Neural progenitor cell (in vitro differentiated cells): ENCODE data around the gene TSPAN12. TPM values are rescaled to one million over a fixed set of nuclear protein-coding genes. Genes with fewer than 3 reads are reported as not detected.

Source experiments
- DNase-seq: peaks from one replicate; pipeline ENCODE4 v3.0.0-alpha.2; 2016; ENCODE audit warnings: low spot score
- H2AFZ ChIP-seq: fragments of 200-600 bp; sonication (generic); replicated peaks from 2 replicates; pipeline ENCODE4 v1.6.1; 2016; ENCODE audit warnings: antibody characterized with exemption
- H3F3A ChIP-seq: fragments of 200-600 bp; sonication (generic); 2 replicates; pipeline ENCODE4 v1.6.1; 2016; ENCODE audit warnings: antibody characterized with exemption, low read depth
- H3K27ac ChIP-seq: fragments of 200-600 bp; sonication (generic); 2 replicates; pipeline ENCODE4 v1.5.1; 2016; ENCODE audit warnings: mild to moderate bottlenecking
- H3K27me3 ChIP-seq: fragments of 200-600 bp; sonication (generic); 2 replicates; pipeline ENCODE4 v1.6.1; 2016; ENCODE audit warnings: mild to moderate bottlenecking, moderate library complexity
- H3K36me3 ChIP-seq: fragments of 200-600 bp; sonication (generic); 2 replicates; pipeline ENCODE4 v1.5.1; 2016
- H3K4me1 ChIP-seq: fragments of 200-600 bp; sonication (generic); 2 replicates; pipeline ENCODE4 v1.6.1; 2016; ENCODE audit warnings: mixed run types
- H3K4me2 ChIP-seq: fragments of 200-600 bp; sonication (generic); 2 replicates; pipeline ENCODE4 v1.6.1; 2016
- H3K4me3 ChIP-seq: fragments of 200-600 bp; sonication (generic); 2 replicates; pipeline ENCODE4 v1.5.1; 2016
- H3K79me2 ChIP-seq: fragments of 200-600 bp; sonication (generic); 2 replicates; pipeline ENCODE4 v1.6.1; 2016; ENCODE audit warnings: low read depth
- H3K9ac ChIP-seq: fragments of 200-600 bp; sonication (generic); 2 replicates; pipeline ENCODE4 v1.6.1; 2016
- H3K9me3 ChIP-seq: fragments of 200-600 bp; sonication (generic); 2 replicates; pipeline ENCODE4 v1.5.1; 2016; ENCODE audit warnings: low read depth
- H4K20me1 ChIP-seq: fragments of 200-600 bp; sonication (generic); 2 replicates; pipeline ENCODE4 v1.6.1; 2016; ENCODE audit warnings: low read depth
- H3K27ac Mint-ChIP-seq: 3 replicates; pipeline ENCODE4 v1.8.0; 2021; ENCODE audit warnings: mixed read lengths
- H3K27me3 Mint-ChIP-seq: 2 replicates; pipeline ENCODE4 v1.8.0; 2022; ENCODE audit warnings: low read depth, mild to moderate bottlenecking, inconsistent platforms, moderate library complexity, mixed read lengths; ENCODE audit not compliant: insufficient read depth
- H3K36me3 Mint-ChIP-seq: 3 replicates; pipeline ENCODE4 v1.8.0; 2021; ENCODE audit warnings: mixed read lengths
- H3K4me1 Mint-ChIP-seq: 3 replicates; pipeline ENCODE4 v1.8.0; 2021; ENCODE audit warnings: mixed read lengths
- H3K4me3 Mint-ChIP-seq: 3 replicates; pipeline ENCODE4 v1.8.0; 2021; ENCODE audit warnings: mild to moderate bottlenecking, moderate library complexity, mixed read lengths
- H3K9me3 Mint-ChIP-seq: 3 replicates; pipeline ENCODE4 v1.8.0; 2020; ENCODE audit warnings: mixed read lengths
- EZH2 ChIP-seq: fragments of 200-600 bp; sonication (generic); IDR thresholded peaks from 2 replicates; pipeline ENCODE4 v1.6.1; 2017; ENCODE audit warnings: antibody characterized with exemption, mild to moderate bottlenecking, moderate library complexity
- EZH2phosphoT487 ChIP-seq: fragments of 200-600 bp; sonication (generic); IDR thresholded peaks from 2 replicates; pipeline ENCODE4 v1.6.1; 2017; ENCODE audit warnings: antibody characterized with exemption
- total RNA-seq: library from RNA; depleted of rRNA; stranded (reverse); fragments of >200 nt; gene quantifications from 2 replicates; pipeline ENCODE4 v1.2.3, GENCODE V29; 2015; ENCODE audit warnings: low replicate concordance
- TF ChIP-seq, protein P1 (sequence below): fragments of 200-600 bp; sonication (generic); IDR thresholded peaks from 2 replicates; pipeline ENCODE4 v1.5.1; 2017; ENCODE audit warnings: antibody characterized with exemption, mild to moderate bottlenecking

The TSPAN12 gene
- total RNA-seq, 1 donor from 2014 or later: 26.7 TPM

DNA sequence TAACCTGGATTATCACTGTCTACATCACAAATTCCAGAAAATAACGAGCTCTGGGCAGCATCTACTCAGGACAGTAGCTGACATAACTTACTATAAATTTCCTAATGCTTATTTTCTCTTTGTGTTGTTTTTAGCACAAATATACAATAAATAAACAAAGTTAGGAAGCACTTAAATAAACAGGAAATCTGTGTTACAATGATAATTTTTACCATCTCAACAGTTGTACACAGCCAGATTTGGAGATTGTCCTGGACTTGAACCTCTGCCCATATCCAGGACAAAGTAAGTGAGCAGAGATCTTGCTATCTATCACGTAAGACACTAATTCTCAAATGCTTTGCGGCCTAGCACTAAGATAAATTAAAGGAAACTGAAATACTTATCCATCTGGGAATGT is 48.7 kb downstream of the TSPAN12 start:
- Histone ChIP-seq H3K9ac (no peak overlapping the region), H3K79me2 (no peaks in the 10 kb centered on the region), H3K36me3 (no peaks in the 10 kb centered on the region), H3F3A (no peaks in the 10 kb centered on the region), H2AFZ (no peak overlapping the region), H3K27me3 (no peaks in the 10 kb centered on the region), H3K4me2 (no peak overlapping the region), H3K27ac (no peak overlapping the region), H3K4me1 (no peaks in the 10 kb centered on the region), H3K4me3 (no peak overlapping the region), H4K20me1 (no peaks in the 10 kb centered on the region), H3K9me3 (no peaks in the 10 kb centered on the region)
- no peak for TF ChIP-seq EZH2phosphoT487
- TF ChIP-seq EZH2: no peak
- TF ChIP-seq, protein P1, sequence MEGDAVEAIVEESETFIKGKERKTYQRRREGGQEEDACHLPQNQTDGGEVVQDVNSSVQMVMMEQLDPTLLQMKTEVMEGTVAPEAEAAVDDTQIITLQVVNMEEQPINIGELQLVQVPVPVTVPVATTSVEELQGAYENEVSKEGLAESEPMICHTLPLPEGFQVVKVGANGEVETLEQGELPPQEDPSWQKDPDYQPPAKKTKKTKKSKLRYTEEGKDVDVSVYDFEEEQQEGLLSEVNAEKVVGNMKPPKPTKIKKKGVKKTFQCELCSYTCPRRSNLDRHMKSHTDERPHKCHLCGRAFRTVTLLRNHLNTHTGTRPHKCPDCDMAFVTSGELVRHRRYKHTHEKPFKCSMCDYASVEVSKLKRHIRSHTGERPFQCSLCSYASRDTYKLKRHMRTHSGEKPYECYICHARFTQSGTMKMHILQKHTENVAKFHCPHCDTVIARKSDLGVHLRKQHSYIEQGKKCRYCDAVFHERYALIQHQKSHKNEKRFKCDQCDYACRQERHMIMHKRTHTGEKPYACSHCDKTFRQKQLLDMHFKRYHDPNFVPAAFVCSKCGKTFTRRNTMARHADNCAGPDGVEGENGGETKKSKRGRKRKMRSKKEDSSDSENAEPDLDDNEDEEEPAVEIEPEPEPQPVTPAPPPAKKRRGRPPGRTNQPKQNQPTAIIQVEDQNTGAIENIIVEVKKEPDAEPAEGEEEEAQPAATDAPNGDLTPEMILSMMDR: no peak
- Mint-ChIP-seq H3K9me3 (no peaks in the 10 kb centered on the region), H3K27me3 (no peaks in the 10 kb centered on the region), H3K36me3 (peaks cover 2% of the 10 kb centered on the region), H3K4me3 (no peak overlapping the region), H3K27ac (no peak overlapping the region), H3K4me1 (no peaks in the 10 kb centered on the region)
- DNase-seq: no peak

DNA sequence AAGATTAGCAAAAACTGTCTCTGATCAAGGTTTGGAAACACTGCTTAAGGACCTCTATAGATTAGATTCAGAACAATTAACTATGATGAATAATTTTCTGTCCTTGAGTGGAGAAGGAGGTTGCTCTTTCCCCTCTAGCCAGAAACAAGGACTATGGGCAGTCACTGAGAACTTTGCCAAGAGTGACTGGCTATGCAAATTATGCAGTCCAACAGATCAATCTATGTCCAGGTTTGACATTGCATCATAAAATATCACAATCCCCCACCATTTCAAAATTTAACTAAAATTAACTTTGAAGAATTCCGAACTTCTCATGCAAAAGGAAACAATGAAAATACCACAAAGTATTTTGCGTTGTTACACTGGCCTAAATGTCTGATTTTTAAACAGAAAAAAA is 50.6 kb downstream of the TSPAN12 start:
- peaks cover 5% of the 10 kb centered on the region for H3K36me3 Mint-ChIP-seq
- H3K36me3 ChIP-seq: no peaks in the 10 kb centered on the region
- H3K27me3 ChIP-seq: no peaks in the 10 kb centered on the region
- H3K4me3 ChIP-seq: no peak overlapping the region
- no peak overlapping the region for H2AFZ ChIP-seq
- H3K79me2 ChIP-seq: no peaks in the 10 kb centered on the region
- H4K20me1 ChIP-seq: no peaks in the 10 kb centered on the region
- H3K9me3 Mint-ChIP-seq: no peaks in the 10 kb centered on the region
- H3K9ac ChIP-seq: no peak overlapping the region
- no peaks in the 10 kb centered on the region for H3F3A ChIP-seq
- no peak overlapping the region for H3K4me2 ChIP-seq
- no peaks in the 10 kb centered on the region for H3K4me1 Mint-ChIP-seq
- TF ChIP-seq, protein P1: no peak
- TF ChIP-seq EZH2phosphoT487: no peak
- no peak for TF ChIP-seq EZH2
- no peak overlapping the region for H3K27ac Mint-ChIP-seq
- no peak for DNase-seq
- no peak overlapping the region for H3K27ac ChIP-seq
- no peaks in the 10 kb centered on the region for H3K4me1 ChIP-seq
- no peaks in the 10 kb centered on the region for H3K27me3 Mint-ChIP-seq
- H3K4me3 Mint-ChIP-seq: no peak overlapping the region
- H3K9me3 ChIP-seq: no peaks in the 10 kb centered on the region

DNA sequence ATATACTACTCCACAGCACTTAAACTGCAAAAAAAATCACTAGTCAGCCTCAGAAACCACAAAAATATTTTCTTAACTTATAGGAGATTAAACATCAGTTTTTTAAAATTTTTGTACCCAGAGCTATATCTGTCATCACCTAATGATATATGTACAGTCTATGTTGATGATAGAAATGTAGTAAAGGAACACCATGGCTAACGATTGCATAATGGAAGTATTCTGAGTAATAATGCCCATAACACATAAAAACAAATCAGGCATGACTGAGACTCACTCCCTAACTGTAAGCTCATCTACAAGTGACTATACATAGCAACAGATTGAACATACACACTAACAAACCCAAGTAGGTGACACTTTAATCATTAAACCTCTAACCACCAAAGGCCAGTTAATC is 51.3 kb downstream of the TSPAN12 start:
- no peaks in the 10 kb centered on the region for H3K4me1 ChIP-seq
- no peaks in the 10 kb centered on the region for H3K79me2 ChIP-seq
- H4K20me1 ChIP-seq: no peaks in the 10 kb centered on the region
- Mint-ChIP-seq H3K27ac (no peak overlapping the region), H3K9me3 (no peaks in the 10 kb centered on the region), H3K27me3 (no peaks in the 10 kb centered on the region), H3K36me3 (peaks cover 5% of the 10 kb centered on the region), H3K4me3 (no peak overlapping the region), H3K4me1 (no peaks in the 10 kb centered on the region)
- DNase-seq: no peak
- no peak overlapping the region for H3K27ac ChIP-seq
- no peak overlapping the region for H2AFZ ChIP-seq
- no peak for TF ChIP-seq EZH2phosphoT487
- TF ChIP-seq, protein P1: no peak
- TF ChIP-seq EZH2: no peak
- H3K27me3 ChIP-seq: no peaks in the 10 kb centered on the region
- no peak overlapping the region for H3K4me2 ChIP-seq
- H3K9me3 ChIP-seq: no peaks in the 10 kb centered on the region
- H3K4me3 ChIP-seq: no peak overlapping the region
- no peak overlapping the region for H3K9ac ChIP-seq
- H3K36me3 ChIP-seq: no peaks in the 10 kb centered on the region
- no peaks in the 10 kb centered on the region for H3F3A ChIP-seq
